GM12891 (cell line): Measurements from ENCODE around the gene PERM1.
"Not testable (repeated sequence)": the region's sequence is repeated elsewhere in the genome, so short reads cannot be mapped to it uniquely, and the experiment has no call there.

Source experiments
- DNase-seq: peaks from one replicate; pipeline ENCODE4 v3.0.0; 2011; ENCODE audit warnings: low spot score; ENCODE audit not compliant: insufficient read length
- FAIRE-seq: peaks from 2 replicates; lab custom pipeline; 2011; peaks lifted over from hg19 to GRCh38; lab: Jason Lieb, UNC
- PAX5 ChIP-seq: IDR thresholded peaks from 2 replicates; pipeline ENCODE4 v1.6.1; 2011; ENCODE audit warnings: low read length, moderate library complexity, mild to moderate bottlenecking; ENCODE audit not compliant: insufficient read depth, severe bottlenecking
- POLR2A ChIP-seq: IDR thresholded peaks from 2 replicates; pipeline ENCODE4 v1.6.1; 2011; ENCODE audit warnings: low read depth, low read length, control low read depth
- POLR2AphosphoS5 ChIP-seq: IDR thresholded peaks from 2 replicates; pipeline ENCODE4 v1.6.1; 2011; ENCODE audit warnings: low read depth, low read length, control low read depth
- POU2F2 ChIP-seq: IDR thresholded peaks from 2 replicates; pipeline ENCODE4 v1.6.1; 2011; ENCODE audit warnings: low read depth, mild to moderate bottlenecking, control low read depth, low read length, moderate library complexity
- SPI1 ChIP-seq: IDR thresholded peaks from 2 replicates; pipeline ENCODE4 v1.6.1; 2011; ENCODE audit warnings: low read depth, low read length, control low read depth
- TAF1 ChIP-seq: IDR thresholded peaks from 2 replicates; pipeline ENCODE4 v1.6.1; 2011; ENCODE audit warnings: low read depth, low read length, control low read depth

The PERM1 gene

GRCh38 chr1:1014799-1015681 is 33.1 kb upstream of the PERM1 start:
- DNase-seq (no peak), FAIRE-seq (peak; percentile 28)
- TF ChIP-seq SPI1: no peak
- TF ChIP-seq POU2F2: no peak
- TF ChIP-seq PAX5: no peak
- TF ChIP-seq POLR2AphosphoS5: no peak
- no peak for TF ChIP-seq POLR2A
- TF ChIP-seq TAF1: no peak

- no peak for DNase-seq
Observed at GRCh38 chr1:1013922-1014648, 32.2 kb upstream of the PERM1 start.

GRCh38 chr1:1013105-1013921 is 31.4 kb upstream of the PERM1 start, which contains the start of gene ISG15:
ISG15 (plus strand) TSS chr1:1013497; CDS start chr1:1013574, 77 bp downstream.
- no peak for TF ChIP-seq PAX5
- peak; percentile 74 for TF ChIP-seq POLR2A
- TF ChIP-seq POLR2AphosphoS5: peak; percentile 66
- DNase-seq (peak; percentile 80), FAIRE-seq (peak; percentile 90)

More at GRCh38 chr1:1013922-1014648, 32.2 kb upstream of the PERM1 start:
- TF ChIP-seq PAX5 (no peak), POU2F2 (no peak), SPI1 (no peak), POLR2AphosphoS5 (no peak), POLR2A (no peak), TAF1 (no peak)
- no peak for FAIRE-seq

DNA sequence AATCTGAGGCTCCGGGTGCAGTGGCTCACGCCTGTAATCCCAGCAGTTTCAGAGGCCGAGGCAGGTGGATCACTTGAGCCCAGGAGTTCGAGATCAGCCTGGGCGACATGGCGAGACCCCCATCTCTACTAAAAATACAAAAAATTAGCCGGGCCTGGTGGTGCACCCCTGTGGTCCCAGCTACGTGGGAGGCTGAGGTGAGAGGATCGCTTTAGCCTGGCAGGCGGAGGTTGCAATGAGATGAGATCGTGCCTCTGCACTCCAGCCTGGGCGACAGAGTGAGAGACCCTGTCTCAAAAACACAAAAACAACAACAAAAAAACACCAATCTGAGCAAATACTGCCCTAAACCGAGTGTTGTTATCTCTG is 30.8 kb upstream of the PERM1 start:
- not testable (repeated sequence) for DNase-seq, FAIRE-seq

GRCh38 chr1:1011396-1011949 is 29.6 kb upstream of the PERM1 start:
- DNase-seq (no peak), FAIRE-seq (no peak)
- TF ChIP-seq POLR2A (no peak), POLR2AphosphoS5 (no peak), POU2F2 (no peak), SPI1 (no peak), PAX5 (no peak), TAF1 (no peak)

DNA sequence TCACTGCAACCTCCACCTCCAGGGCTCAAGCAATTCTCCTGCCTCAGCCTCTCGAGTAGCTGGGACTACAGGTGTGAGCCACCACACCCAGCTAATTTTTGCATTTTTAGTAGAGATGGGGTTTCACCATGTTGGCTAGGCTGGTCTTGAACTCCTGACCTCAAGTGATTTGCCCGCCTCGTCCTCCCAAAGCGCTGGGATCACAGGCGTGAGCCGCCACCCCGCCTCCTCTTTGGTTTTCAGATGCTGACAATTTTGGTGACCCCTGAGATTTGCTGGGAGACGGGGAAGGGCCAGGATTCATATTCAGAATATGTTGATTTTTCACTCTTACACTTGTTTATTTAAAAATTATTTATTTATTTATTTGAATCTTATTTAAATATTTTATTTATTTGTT is 28.2 kb upstream of the PERM1 start:
- not testable (repeated sequence) for DNase-seq, FAIRE-seq

DNA sequence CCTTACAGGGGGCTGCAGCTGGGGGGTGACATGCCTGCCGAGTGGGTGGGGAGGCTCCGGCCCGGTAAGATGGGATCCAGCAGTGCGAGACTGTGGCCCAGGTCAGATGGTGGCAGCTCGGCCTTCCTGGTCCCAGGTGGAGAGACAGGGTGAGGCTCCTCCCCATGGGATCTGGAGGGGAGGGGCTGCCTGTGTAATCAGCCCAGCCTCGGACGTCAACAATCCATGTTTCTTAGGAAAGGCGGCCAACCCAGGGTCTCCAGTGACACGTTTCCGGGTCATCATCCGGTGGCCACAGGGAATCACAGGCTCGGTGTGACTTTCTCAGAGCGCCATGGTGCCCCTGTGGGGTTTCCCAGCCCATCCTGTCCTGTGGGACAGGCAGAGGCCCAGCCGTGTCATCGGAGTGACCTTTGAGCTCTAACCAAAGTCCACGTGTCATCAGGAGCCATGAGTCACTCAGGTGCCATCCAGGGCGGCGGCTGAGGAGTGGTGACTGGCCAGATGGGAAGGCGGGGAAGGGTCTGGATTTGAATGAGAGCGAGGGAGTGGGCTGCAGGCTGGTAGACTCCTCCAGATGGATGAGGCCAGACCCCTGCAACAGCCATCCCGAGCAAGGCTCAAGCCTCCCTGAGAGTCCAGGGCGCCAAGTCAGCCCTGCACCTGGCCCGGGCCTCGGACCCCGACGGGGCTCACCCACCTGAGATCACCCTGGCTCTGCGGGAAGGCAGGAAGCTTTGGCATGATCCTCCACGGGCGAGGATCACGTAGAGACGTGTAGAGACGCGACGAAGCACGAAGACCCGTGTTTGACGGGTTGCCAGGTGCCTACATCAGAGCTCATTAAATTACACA is 24.6 kb upstream of the PERM1 start:
- no peak for DNase-seq
- TF ChIP-seq POU2F2: no peak
- TF ChIP-seq PAX5: no peak
- no peak for TF ChIP-seq TAF1
- TF ChIP-seq POLR2AphosphoS5: no peak
- no peak for TF ChIP-seq SPI1
- TF ChIP-seq POLR2A: no peak
- no peak for FAIRE-seq

DNA sequence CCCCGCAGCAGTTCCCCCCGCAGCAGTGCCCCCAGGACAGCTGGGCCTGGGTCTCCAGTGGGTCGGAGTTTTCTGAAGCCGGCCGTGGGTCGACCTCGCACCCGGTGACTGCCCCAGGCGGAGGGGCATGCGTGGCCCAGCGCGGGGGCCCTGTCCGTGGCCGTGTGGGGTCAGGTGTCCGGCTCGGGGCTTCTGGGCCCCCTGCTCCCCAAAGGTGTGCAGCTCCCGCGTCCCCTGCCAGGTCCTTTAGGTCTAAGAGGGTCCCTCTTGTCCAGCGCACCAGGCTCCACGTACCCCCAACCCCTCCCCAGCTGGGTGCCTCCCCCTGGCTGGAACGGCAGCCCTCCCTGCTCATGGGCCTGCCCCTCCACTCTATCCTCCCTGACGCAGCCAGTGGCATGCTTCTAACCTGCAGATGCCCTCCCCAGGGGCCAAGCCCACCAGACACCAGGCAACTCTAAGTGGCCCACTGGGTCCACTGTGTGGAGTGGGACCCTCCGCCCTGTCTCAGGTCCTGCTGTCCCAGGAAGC is 23.9 kb upstream of the PERM1 start:
- DNase-seq (no peak), FAIRE-seq (no peak)
- TF ChIP-seq POLR2A (no peak), PAX5 (no peak), SPI1 (no peak), TAF1 (no peak), POLR2AphosphoS5 (no peak), POU2F2 (no peak)
